IPS DF 4.7 (cell line): Measurements from ENCODE around the gene ITGB3.
"Not testable (repeated sequence)": the region's sequence is repeated elsewhere in the genome, so short reads cannot be mapped to it uniquely, and the experiment has no call there.

Experiments
- DNase-seq: peaks from one replicate; pipeline ENCODE4 v3.0.0-alpha.2; 2013; ENCODE audit warnings: low spot score; ENCODE audit errors: extremely low read depth

ITGB3 gene

DNA sequence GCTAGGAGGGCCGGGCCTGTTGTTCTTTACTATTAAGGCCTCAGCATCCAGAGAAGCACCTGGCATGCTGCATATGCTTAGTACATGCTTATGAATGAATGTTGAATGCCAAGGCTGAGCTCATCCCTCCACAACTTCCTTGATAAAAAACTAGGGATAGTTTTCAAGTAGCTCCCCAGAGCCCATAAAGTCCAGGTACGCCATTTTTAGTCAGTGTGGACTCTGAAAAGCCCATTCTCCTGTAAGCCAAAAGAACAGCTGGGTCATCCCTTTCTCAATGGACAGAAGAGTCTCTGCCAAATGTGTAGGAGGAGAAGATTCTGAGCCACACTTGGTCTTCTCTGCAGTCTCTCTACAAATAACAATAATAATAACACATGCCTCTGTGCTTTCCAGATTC is 8.9 kb upstream of the ITGB3 start:
- DNase-seq = no peak

- no peak for DNase-seq
These were observed 7.5 kb upstream of the ITGB3 start for GRCh38 chr17:47246120-47246519.

DNA sequence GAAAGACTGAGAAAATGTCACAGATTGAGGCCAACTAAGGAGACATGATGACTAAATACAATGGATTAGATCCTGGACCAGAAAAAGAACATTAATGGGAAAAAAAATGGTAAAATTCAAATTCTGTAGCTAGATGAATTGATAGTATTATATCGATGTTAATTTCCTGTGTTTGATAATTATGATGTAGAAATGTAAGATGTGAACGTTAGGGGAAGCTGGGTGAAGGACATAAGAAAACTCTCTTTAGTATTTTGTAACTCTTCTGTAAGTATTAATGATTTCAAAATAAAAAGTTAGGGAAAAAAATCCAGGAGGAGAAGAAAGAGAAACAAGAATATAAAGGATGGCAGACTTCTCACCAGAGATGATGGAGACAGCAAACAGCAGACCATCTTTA is 2.8 kb upstream of the ITGB3 start:
- DNase-seq = no peak

- DNase-seq = no peak
These were observed 2.1 kb upstream of the ITGB3 start for GRCh38 chr17:47251421-47251940.

GRCh38 chr17:47252209-47252608 is 1.4 kb upstream of the ITGB3 start:
- no peak for DNase-seq

DNA sequence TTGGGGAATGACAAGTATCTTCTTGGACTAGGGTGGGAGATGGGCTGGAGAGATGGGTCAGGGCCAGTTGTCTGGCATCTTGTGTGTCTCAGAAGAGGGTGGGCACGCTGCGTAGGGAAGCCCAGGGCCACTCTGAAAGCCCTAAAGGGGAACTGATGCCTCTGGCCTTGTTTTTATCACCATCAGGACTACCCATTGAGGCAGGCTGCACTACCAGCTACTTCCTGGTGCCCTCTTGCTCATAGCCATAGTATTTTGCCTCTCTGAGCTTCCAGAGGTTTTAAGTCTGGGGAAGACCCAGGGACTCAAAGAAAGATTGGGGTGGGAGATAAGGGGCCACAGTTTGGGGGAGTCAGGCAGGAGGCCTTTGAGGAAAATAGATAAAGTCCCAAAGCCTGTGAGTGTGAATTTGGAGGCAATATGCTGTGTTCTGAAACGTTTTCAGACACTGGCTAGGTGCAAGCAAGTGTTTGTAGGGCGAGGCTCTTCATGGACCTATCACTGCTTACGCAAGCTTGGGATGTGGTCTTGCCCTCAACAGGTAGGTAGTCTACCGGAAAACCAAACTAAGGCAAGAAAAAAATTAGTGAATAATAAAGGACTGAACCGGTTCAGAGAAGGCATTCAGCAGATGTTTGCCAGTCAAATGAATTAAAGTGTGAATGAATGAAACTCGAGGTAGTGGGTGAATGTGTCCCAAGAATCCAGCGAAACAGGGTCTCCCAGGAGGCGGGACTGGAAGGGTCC is 688 bp upstream of the ITGB3 start:
- DNase-seq = no peak

GRCh38 chr17:47254403-47254943 is 846 bp downstream of the ITGB3 start:
- DNase-seq = no peak

GRCh38 chr17:47257651-47258339 is 4.2 kb downstream of the ITGB3 start:
- no peak for DNase-seq

- DNase-seq = no peak
These were observed 9.0 kb downstream of the ITGB3 start for GRCh38 chr17:47262586-47262985.

DNA sequence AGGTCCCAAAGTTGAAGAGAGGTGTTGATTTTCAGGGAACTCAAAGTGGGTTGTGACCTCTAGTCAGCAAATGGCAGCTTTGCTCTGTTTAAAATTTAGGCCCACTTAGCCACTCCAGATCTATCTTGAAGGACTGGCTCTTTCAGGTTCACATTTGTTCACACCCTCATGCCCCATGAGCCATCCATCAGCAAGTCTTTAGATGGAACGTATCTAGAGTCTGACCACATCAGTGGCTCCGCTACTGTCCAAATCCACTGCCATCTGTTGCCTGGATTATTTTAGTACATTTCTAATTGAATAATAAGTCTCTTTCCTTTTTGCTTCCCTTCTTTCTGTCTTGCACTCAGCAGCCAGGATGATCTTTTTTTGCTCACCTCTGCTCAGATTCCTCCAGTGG is 10.5 kb downstream of the ITGB3 start:
- DNase-seq = no peak

DNA sequence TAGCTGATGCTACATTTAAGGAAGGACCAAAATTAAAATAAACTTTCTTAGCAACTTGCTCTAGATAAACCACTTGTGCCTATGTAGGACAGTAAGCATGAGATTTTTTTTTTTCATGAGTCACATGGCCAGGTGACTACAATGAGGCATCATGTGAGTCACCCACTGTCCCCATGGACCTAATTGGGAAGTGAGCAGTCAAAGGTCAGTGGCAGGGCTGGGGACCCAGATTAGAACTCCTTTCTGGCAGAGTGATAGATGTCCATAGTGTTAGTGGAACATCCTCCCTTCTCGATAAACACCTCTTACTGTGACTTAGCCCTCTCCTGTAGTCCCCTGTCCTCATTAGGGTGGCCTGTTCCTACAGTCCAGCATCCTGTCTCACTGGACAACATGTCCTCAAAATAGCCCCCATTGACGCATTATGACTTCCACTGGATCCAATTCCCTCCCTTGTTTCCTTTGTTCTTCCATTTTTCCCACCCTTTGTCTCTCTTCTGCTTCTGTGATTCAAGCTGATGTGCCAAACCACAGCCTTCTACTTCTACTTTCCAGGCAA is 12.4 kb downstream of the ITGB3 start:
- no peak for DNase-seq

- no peak for DNase-seq
These were observed 13.2 kb downstream of the ITGB3 start for GRCh38 chr17:47266782-47267181.

GRCh38 chr17:47267354-47267828 is 13.8 kb downstream of the ITGB3 start:
- DNase-seq = no peak

GRCh38 chr17:47268964-47269363 is 15.3 kb downstream of the ITGB3 start:
- DNase-seq = not testable (repeated sequence)

DNA sequence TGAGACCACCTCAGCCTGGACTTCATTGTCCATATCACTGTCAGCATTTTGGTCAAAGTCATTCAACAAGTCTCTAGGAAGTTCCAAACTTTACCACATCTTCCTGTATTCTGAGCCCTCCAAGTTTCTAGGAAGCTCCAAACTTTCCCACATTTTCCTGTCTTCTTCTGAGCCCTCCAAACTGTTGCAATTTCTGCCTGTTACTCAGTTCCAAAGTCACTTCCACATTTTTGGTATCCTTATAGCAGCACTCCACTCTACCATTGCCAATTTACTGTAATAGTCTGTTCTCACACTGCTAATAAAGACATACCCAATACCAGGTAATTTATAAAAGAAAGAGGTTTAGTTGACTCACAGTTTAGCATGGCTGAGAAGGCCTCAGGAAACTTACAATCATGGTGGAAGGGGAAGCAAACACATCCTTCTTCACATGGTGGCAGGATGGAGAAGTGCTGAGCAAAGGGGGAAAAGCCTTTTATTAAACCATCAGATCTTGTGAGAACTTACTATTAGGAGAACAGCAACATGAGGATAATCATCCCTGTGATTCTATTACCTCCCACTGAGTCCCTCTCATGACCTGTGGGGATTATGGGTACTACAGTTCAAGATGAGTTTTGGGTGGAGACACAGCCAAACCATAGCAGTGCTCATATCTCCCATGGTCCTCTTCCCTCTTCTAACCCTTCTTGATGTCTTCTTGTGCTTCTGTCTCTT is 16.1 kb downstream of the ITGB3 start:
- DNase-seq = not testable (repeated sequence)

GRCh38 chr17:47270946-47271705 is 17.5 kb downstream of the ITGB3 start:
- DNase-seq = no peak

DNA sequence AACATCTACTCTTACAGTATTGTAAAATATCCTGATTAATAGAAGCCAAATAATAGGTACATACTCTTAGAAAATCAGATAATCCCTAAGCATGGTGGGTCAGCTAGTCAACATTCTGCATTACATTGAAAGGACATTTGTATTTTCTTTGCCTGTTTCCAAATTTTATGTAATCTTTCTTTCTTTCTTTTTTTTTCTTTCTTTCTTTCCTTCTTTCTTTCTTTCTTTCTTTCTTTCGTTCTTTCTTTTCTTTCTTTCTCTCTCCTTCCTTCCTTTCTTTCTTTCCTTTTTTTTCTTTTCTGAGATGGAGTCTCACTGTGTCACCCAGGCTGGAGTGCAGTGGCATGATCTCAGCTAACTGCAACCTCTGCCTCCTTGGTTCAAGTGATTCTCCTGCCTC is 18.9 kb downstream of the ITGB3 start:
- no peak for DNase-seq

- DNase-seq = no peak
These were observed 19.6 kb downstream of the ITGB3 start for GRCh38 chr17:47273245-47273644.

DNA sequence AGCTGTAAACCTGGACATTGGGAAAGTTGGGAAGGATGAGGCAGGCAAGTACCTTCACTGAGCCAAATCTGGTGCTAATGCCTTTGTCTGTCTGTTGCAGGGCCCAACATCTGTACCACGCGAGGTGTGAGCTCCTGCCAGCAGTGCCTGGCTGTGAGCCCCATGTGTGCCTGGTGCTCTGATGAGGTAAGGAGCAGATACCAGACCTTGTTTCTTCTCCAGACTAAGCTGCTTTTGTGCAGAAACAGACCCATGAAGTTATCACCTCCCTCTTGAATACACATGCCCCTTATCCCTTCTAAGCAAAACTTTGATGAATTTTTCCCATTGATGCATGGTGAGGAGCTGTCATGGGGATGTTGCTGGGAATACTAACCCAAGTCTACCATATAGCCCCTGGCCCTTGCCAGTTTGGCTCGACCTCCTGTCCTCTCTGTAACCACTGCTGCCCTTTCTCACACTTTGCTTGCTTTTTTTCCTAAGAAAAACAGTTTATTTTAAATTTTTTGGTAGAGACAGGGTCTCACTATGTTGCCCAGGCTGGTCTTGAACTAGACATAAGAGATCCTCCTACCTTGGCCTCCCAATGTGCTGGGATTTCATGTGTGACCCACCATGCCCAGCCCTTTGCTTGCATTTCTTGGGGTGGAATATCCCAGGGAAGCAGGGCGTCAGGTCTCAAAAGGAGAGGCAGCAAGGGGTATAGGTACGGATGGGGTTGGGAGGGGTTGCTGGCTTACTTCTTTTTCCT is 20.9 kb downstream of the ITGB3 start:
- DNase-seq = no peak
